SK-MEL-5 (cell line): ENCODE data around the gene PGBD5. TPM values are rescaled to one million over a fixed set of nuclear protein-coding genes. Genes with fewer than 3 reads are reported as not detected.

ENCODE experiments used
- DNase-seq: peaks from one replicate; pipeline ENCODE4 v3.0.0-alpha.2; 2016; ENCODE audit warnings: low read depth, low spot score
- in situ Hi-C: cut with HindIII; loops from 2 replicates; pipeline ENCODE4 v1.10.0; 2016; ENCODE audit warnings: low sequenced_read_pairs, high pct_unique_total_duplicates, low pct_unique_long_range_greater_than_20kb
- total RNA-seq: library from RNA; depleted of rRNA; stranded (reverse); fragments of >200 nt; shearing (Covaris generic); gene quantifications from 2 replicates; pipeline ENCODE4 v1.2.3, GENCODE V29; 2014

PGBD5 gene
- total RNA-seq, 1 experiment from 2014 or later = 0.61 TPM

DNA sequence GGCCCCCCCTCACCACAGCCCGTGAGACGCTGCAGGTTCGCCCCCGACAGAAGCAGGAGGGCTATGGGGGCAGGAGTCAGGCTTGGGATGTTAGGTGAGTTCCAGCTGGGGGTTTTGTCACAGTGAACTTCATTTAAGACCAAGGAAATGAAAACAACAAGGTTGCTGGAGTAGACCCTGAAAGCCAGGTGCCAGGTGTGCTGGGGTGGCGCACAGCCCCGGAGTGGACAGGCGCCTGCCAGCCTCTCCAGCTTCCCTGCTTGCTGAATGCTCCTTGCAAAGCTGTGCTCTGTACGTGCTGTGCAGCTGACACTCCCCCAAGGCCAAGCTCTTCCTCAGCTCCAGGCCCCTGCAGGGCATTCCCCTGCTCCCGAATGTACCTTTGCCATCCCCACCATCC lies 102.4 kb downstream of the PGBD5 start:
- no peak for DNase-seq
- in situ Hi-C loops = no loop called here

- no peak for DNase-seq
- in situ Hi-C loops = no loop called here
Observed at GRCh38 chr1:230322967-230323547, 103.1 kb downstream of the PGBD5 start.

GRCh38 chr1:230322421-230322756 lies 103.7 kb downstream of the PGBD5 start:
- DNase-seq = no peak
- in situ Hi-C loops = no loop called here

DNA sequence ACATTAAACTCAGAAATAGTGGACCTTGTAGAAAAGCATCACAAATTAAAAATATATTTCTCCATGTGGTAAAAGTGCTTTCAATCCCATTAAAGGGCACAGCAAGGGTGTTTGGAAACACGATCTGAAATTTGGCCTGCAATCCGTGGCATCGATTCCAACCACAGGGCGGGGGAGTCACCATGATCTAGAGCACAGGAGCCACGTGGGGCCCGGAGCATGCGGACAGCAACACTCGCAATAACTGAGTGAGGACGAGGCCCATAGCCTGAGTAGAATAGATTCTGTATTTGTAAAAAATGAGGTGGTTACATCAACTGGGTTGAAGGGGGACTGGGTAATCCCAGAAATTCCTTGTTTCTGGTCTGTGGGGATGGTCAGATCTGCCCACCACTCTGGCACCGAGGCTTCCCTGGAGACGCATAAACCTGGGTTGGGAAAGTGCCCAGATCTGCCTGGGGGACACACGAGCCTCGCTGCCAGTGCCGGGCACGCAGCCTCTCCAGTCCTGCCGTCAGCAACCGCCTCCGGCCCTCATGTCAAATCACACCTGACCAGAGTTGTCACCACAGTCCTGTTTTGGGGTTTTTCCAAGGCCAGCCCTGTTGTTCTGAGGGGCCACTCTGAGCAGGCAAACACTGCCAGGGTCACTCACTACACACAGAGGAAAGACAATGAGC lies 104.3 kb downstream of the PGBD5 start:
- in situ Hi-C loops = no loop called here
- no peak for DNase-seq

GRCh38 chr1:230321341-230321740 lies 104.8 kb downstream of the PGBD5 start:
- no peak for DNase-seq
- in situ Hi-C loops = no loop called here

DNA sequence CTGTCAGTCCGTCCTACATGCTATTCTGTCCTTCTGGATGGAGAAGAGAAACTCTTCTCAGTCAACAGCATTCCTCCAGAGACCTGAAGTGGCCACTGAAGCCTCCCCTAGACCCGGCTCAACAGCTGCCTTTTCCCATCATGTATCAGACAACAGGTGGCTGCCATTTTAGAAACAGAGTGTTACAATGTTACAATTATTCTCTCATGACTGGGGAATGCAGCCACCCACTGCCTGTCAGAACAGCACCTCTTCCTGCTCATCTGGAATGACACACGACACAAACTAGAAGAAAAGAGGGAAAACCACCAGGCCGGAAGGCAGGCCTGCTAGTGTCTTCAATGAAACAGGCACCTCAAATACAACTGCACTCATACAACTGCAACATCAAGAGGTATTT lies 105.3 kb downstream of the PGBD5 start:
- in situ Hi-C loops = no loop called here
- DNase-seq = no peak

DNA sequence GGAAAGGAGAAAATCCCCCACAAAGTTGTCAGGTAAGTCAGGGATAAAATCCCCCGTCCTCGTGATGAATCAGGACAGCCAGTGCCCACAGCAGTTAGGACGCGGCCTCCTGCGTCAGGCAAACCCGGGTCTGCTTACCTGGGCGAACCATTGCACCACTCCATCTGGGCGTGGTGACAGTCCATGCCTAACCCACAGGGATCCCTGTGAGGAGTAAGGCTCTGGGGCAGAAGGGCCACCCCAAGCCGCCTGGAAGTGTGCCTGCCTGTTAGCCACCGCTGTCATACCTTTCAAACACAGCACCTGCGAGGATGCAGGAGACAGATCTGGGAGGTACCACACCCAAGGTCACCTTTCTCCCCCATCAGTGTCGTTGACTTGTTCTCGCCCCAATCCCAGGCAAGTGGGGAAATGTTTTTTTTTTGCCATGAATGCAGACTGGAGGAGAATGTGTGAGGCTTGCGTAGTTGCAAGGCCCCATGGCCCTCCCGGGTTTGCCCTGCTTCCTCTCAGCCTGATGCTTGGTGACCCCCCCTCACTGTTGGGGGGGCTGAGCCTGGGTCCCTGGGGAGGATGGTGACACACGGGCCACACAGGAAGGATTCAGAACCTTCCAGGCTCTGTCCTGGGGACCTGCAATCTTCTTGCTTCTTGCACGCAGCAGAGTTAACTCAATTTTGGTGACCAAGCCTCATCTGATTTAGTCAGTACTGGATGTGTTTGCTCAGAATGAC lies 107.0 kb downstream of the PGBD5 start:
- in situ Hi-C loops = no loop called here

DNA sequence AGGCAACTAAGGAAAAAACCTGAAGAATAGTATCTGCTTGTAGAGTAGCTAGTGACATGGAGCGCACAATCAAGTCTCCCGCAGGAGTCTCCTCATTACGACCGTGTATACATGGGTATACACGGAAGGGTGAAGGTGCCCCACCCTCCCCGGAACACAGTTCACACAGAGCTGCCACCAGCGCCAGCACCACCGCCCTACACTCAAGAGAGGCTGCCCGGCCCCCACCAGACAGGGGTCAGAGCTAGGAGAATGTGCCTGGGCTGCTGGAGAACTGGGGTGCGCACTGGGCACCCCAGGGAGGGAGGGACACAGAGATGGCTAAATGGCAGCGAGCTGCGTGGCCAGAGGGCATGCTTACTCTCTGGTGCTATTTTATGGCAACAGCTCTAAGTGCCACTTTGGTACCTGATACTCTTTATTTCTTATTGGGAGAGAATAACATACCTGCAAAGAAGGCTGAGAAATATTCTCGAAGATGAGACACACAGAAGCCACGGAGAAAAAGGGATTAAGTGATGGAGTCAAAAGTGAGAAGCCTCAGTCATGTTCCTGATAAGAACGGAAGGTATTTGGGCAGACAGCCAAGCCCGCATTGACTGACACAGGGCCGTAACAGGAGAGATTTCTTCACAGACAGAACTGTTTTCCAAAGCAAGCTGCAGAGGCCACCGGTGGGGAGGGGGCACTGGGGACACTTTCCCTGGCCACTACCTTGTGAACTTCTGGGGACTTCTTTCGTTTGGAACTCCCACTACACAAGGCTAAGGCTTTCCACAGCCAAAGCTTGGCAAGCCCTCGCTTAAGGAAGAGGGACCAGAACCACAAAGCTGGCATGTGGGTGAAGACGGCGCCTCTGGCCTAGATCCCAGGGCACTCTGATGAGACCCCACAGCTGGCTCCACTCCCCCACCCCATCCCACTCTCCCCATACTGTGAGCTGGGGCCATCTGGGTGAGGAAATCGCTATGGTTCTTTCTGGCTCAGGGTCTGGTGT lies 108.0 kb downstream of the PGBD5 start:
- in situ Hi-C loops = no loop called here
- DNase-seq = no peak

More for the DNA sequence above, 107.0 kb downstream of the PGBD5 start:
- DNase-seq = no peak

DNA sequence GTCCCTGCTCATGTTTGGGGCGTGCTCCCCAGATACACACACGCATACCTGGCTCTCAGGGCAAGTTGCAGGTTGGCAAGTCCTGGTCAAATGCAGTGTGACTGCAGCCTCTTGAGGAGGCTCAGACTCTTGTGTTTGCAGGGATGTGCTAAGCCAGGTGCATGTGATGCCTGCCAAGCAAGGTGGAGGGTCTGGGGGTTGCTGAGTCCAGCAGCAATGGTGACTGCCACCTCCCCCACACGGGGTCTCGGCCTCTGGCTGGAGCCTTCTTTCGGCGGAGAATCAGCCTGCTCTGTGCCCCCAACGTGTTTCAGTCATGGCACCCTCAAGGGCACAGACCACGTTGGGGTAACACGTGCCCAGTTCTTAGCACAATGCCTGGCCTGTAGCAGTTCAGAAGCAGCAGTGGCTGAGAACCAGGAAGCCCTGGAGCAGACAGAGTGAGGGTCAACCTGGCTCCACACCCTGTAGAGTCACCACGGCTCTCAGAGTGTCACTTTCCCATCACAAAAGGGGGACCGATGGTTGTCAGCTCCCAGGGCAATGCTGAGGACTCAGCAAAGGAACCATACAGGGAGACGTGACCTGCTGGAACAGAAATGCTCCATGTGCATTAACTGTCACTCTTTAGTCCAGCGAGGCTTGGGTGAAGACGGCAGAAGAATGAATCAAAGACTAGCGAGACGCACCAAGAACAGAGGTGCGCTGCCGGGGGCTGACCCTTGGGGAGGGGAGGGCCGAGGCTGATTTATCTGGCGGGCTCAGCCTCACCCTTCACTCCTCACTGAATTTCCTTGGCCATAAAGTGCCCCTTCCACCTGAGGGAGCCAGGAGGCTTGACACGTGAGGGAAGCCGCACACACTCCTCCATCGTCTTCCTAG lies 109.0 kb downstream of the PGBD5 start:
- DNase-seq = no peak
- in situ Hi-C loops = no loop called here

DNA sequence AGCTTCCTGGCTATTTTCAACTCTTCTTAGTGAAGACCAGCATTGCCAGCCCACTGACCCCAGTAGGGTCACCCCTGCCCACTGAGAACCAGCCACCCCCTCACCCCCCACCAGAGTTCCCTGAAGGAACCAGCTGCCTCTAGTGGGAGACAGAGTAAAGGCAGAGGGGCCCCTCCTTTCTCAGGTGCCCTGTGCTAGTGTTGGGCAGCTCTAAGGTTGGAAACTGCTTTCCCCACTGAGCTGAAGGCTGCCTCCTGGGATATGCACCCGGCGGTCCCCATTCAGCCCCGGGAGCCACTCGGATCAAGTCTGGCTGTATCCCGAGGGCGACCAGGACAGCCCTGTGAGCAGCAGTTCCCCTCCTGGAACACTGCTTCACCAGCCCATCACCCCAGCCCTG lies 111.0 kb downstream of the PGBD5 start:
- no peak for DNase-seq
- in situ Hi-C loops = no loop called here

GRCh38 chr1:230314142-230314470 lies 112.0 kb downstream of the PGBD5 start:
- in situ Hi-C loops = no loop called here
- no peak for DNase-seq

GRCh38 chr1:230313453-230314141 lies 112.5 kb downstream of the PGBD5 start:
- in situ Hi-C loops = no loop called here
- DNase-seq = peak; percentile 26

DNA sequence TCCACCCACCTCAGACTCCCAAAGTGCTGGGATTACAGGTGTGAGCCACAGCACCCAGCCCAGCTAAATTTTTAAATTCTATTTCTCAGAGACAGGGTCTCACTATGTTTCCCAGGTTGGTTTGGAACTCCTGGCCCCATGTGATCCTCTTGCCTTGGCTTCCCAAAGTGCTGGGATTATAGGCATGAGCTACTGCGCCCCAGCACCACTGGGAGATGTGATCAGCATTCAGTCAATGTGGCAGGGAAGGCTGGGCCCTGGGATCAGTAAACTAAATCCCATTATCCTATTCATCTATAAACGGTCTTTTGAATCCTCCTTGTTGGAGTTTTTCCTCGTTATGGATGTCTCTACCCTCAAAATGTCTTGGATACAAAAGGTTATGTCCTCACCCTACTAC lies 113.5 kb downstream of the PGBD5 start:
- in situ Hi-C loops = no loop called here
- DNase-seq = no peak

DNA sequence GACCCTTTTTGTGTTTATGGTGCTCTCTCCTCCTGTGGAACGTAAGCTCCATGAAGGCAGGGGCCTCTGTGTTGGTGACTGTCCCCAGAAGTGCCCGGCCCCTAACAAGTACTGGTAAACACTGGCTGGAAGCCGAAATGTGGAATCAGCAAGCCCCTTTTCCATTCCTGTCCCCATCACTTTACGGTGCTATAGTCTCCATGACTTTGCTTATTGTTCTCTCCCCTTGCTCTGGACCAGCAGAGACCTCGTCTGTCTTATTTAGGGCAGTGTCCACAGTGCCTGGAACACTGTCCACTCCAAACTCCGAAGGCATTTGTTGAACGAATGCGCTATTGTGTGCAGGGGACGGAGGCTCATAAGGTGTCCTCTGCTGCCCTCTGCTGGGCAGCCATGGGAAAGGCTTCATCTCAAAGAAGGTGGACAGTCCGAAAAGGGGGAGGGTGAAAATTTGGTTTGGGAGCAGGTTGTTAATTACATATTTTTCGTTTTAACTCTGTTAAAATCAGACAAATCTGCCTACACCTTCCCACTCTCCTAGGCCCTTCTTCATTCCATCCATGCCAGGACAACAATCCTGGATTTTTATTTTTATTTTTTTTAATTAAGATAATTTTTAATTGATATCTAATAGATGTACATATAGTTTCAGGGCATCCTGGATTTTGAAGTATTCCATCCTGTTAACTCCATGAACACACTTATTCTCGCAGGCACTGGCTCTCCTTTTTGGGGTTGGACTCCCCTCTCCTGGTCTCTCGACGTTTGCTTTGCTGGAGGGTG lies 115.6 kb downstream of the PGBD5 start:
- DNase-seq = peak; percentile 87
- in situ Hi-C loops = no loop called here

DNA sequence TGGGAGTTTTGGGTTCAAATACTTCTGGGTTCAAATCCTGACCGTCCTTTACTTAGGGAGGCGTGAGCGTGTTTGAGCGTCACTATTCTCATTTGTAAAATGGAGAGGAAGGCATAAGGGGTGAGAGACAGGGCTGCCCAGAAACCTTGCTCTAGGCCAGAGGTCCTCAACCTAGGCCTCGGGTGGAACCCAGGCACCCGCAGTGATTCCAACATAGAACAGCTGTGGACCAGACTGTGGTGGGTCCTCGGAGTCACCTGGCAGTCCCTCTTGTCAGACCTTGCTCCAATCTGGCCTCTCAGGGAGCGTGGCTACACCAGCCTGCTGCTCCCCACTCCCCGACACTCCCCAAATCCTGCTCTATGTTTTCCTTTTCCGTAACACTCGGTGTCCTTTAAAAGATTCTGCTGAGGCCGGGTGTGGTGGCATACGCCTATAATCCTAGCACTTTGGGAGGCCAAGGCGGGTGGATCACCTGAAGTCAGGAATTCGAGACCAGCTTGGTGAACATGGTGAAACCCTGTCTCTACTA lies 116.4 kb downstream of the PGBD5 start:
- DNase-seq = no peak
- in situ Hi-C loops = no loop called here

- no peak for DNase-seq
- in situ Hi-C loops = no loop called here
Observed at GRCh38 chr1:230308821-230309220, 117.3 kb downstream of the PGBD5 start.
